ENCODE measurements around the gene C1orf52. TPM values are rescaled to one million over a fixed set of nuclear protein-coding genes. Genes with fewer than 3 reads are reported as not detected.

The C1orf52 gene
- total and polyA plus RNA-seq, 2 of the 13 experiments (the other 11 are each of a cell fraction or from before 2014, with no cell fraction given) = 19.4 to 27.4 TPM

DNA sequence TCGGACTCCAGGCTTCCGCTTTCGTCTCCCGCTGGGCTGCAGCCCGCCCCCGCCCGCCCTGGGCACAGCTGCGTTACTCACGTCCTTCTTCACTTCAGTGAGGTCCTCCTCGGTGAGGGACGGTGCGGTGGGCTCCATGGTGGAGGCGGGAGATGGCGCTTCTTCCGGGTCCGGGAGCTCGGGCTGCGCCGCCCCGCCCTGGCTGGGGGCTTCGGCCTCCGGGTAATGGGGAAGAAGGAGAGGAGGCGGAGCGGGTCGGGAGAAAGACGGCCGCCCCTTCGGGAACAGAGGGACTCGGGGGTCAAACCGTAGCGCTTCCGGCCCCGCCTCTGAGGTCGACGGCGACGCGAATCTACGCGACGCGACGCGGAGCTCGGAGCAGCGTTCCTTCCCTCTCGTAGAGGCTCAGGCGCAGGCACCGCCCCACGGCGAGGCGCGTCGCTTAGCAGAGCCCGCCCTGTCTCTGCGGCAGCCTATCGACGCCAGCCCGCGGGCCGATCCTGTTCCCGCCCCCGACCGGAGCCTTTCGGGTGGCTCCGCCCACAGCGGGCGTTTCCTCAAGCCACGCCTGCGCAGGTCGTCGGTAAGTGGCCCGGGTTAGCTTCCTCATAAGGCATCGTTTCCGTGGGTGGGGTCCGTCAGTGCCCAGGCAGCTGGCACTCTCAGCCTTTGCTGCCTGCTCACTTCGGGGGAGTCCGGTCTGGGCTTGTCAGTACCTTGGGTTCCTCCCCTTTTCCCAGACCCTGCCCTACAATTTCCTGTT, 16.9 kb upstream of the C1orf52 start, which contains the start of gene BCL10 (continued):
- TF ChIP-seq KAT8 (CRISPR knock-in tag; IDR thresholded peaks at IDR 0.05) (peak; percentile 93), FOXC1 (CRISPR knock-in tag; IDR thresholded peaks at IDR 0.05; ENCODE audit: borderline replicate concordance) (peak; percentile 54; the same call in 1 of the 2 replicates), ZC3H4 (CRISPR knock-in tag; IDR thresholded peaks at IDR 0.05; ENCODE audit: borderline replicate concordance) (no peak), ZNF761 (CRISPR knock-in tag; conservative IDR thresholded peaks at IDR 0.05) (no peak; the same call in none of the 2 replicates), MEIS1 (CRISPR knock-in tag; IDR thresholded peaks at IDR 0.05; ENCODE audit: borderline replicate concordance) (no peak), ZNF7 (CRISPR knock-in tag; IDR thresholded peaks at IDR 0.05) (no peak), RAD51 (IDR thresholded peaks at IDR 0.05; ENCODE audit: borderline replicate concordance) (no peak), ZNF615 (CRISPR knock-in tag; IDR thresholded peaks at IDR 0.05; ENCODE audit: borderline replicate concordance) (no peak), ZNF616 (CRISPR knock-in tag; IDR thresholded peaks at IDR 0.05; ENCODE audit: low read depth) (no peak), ZNF382 (CRISPR knock-in tag; IDR thresholded peaks at IDR 0.05; ENCODE audit: borderline replicate concordance) (no peak), RNF2 (conservative IDR thresholded peaks at IDR 0.05; ENCODE audit: low read depth) (no peak), AGO1 (IDR thresholded peaks at IDR 0.05; ENCODE audit: low read depth, low read length, poor library complexity, severe bottlenecking) (peak; percentile 22), PRMT3 (CRISPR knock-in tag; IDR thresholded peaks at IDR 0.05; ENCODE audit: borderline replicate concordance, low read depth) (no peak), ZNF260 (CRISPR knock-in tag; IDR thresholded peaks at IDR 0.05; ENCODE audit: borderline replicate concordance, low read depth) (no peak), GLI4 (CRISPR knock-in tag; IDR thresholded peaks at IDR 0.05; ENCODE audit: borderline replicate concordance) (no peak), ZNF142 (CRISPR knock-in tag; IDR thresholded peaks at IDR 0.05) (no peak), SATB2 (CRISPR knock-in tag; IDR thresholded peaks at IDR 0.05) (no peak), YEATS2 (CRISPR knock-in tag; IDR thresholded peaks at IDR 0.05; ENCODE audit: borderline replicate concordance) (peak; percentile 76), ZNF343 (CRISPR knock-in tag; IDR thresholded peaks at IDR 0.05) (0 out of 2 replicates have a peak, but pooled peaks have one; percentile 48), SKI (IDR thresholded peaks at IDR 0.05; ENCODE audit: partially characterized antibody) (no peak), ZNF740 (CRISPR knock-in tag; IDR thresholded peaks at IDR 0.05) (no peak), ATF3 (CRISPR knock-in tag; IDR thresholded peaks at IDR 0.05) (no peak), SAP130 (CRISPR knock-in tag; IDR thresholded peaks at IDR 0.05; ENCODE audit: low read depth) (peak; percentile 84)
- TF ChIP-seq, protein P1, sequence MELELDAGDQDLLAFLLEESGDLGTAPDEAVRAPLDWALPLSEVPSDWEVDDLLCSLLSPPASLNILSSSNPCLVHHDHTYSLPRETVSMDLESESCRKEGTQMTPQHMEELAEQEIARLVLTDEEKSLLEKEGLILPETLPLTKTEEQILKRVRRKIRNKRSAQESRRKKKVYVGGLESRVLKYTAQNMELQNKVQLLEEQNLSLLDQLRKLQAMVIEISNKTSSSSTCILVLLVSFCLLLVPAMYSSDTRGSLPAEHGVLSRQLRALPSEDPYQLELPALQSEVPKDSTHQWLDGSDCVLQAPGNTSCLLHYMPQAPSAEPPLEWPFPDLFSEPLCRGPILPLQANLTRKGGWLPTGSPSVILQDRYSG (CRISPR knock-in tag; IDR thresholded peaks at IDR 0.05) = no peak

Measured in HepG2 (cell line).